Activated naive CD8-positive, alpha-beta T cell treated with anti-CD3 and anti-CD28 coated beads, Interleukin-2, amount 50 U/mL, for 24 hours (primary cell): ENCODE measurements around the gene EPHA3.

Source experiments
- ATAC-seq: fragments of 150-1000 bp; cut with Tn5 transposase; one replicate; pipeline ENCODE4 v1.10.0; 2021
- DNase-seq: peaks from one replicate; pipeline ENCODE4 v3.0.0; 2021
- H3K27ac Mint-ChIP-seq: one replicate; pipeline ENCODE4 v1.8.0; 2021; ENCODE audit warnings: mild to moderate bottlenecking, mixed read lengths
- H3K27me3 Mint-ChIP-seq: one replicate; pipeline ENCODE4 v1.8.0; 2021; ENCODE audit warnings: mixed read lengths
- H3K36me3 Mint-ChIP-seq: one replicate; pipeline ENCODE4 v1.8.0; 2021; ENCODE audit warnings: low read depth, mixed read lengths
- H3K4me1 Mint-ChIP-seq: one replicate; pipeline ENCODE4 v1.8.0; 2021; ENCODE audit warnings: mixed read lengths
- H3K4me3 Mint-ChIP-seq: one replicate; pipeline ENCODE4 v1.8.0; 2021; ENCODE audit warnings: mild to moderate bottlenecking, moderate library complexity, mixed read lengths
- H3K9me3 Mint-ChIP-seq: one replicate; pipeline ENCODE4 v1.8.0; 2021; ENCODE audit warnings: mixed read lengths

Gene EPHA3

GRCh38 chr3:89414270-89414669, 306.8 kb downstream of the EPHA3 start:
- Mint-ChIP-seq H3K4me1 (no peaks in the 10 kb centered on the region), H3K4me3 (no peak overlapping the region), H3K27ac (no peak overlapping the region), H3K27me3 (no peaks in the 10 kb centered on the region), H3K36me3 (no peaks in the 10 kb centered on the region), H3K9me3 (no peaks in the 10 kb centered on the region)
- no peak for DNase-seq
- ATAC-seq = no peak

GRCh38 chr3:89419647-89420241, 312.3 kb downstream of the EPHA3 start:
- Mint-ChIP-seq H3K27ac (no peak overlapping the region), H3K36me3 (no peaks in the 10 kb centered on the region), H3K27me3 (no peaks in the 10 kb centered on the region), H3K4me3 (no peak overlapping the region), H3K4me1 (no peaks in the 10 kb centered on the region), H3K9me3 (peaks cover 4% of the 10 kb centered on the region)
- DNase-seq (no peak), ATAC-seq (no peak)

- H3K36me3 Mint-ChIP-seq = no peaks in the 10 kb centered on the region
- H3K4me1 Mint-ChIP-seq = no peaks in the 10 kb centered on the region
- DNase-seq = no peak
- H3K4me3 Mint-ChIP-seq = no peak overlapping the region
- ATAC-seq = no peak
- no peak overlapping the region for H3K27ac Mint-ChIP-seq
- H3K27me3 Mint-ChIP-seq = no peaks in the 10 kb centered on the region
- peaks cover 7% of the 10 kb centered on the region for H3K9me3 Mint-ChIP-seq
Measured at GRCh38 chr3:89426060-89426459, 318.6 kb downstream of the EPHA3 start.

DNA sequence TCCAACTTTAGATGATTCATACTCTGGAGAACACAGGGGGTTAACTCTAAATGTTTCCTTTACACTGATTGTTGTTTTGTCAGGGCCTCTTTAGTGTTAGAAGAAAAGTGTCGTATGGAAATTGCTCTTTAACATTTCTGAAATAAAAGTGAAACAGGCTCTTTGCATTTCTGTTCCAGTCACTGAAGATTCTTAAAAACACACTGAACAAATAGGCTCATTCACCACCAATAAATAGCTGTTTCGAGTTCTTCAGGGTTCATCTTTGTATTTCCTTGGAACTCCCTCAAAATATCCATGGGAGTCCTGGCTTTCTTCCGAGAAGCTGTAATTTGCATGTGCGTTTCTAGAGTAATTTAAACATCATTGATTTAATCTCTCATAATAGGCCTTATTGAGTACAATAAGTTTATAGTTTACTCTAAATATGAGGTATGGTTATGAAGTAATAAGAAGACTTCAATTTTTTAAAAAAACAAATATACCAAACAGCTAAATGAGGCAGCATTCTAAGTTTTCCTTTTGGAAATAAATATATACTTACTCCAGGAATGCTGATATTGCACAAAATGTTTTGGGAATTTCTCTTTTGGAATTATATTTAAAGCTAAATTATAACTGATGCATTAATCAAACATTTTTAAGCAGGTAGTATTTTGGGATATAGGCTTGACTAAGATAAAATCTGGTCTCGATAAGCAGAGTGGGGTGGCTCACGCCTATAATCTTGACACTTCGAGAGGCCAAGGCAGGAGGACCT, 327.4 kb downstream of the EPHA3 start:
- Mint-ChIP-seq H3K27ac (no peak overlapping the region), H3K27me3 (no peaks in the 10 kb centered on the region), H3K9me3 (peaks cover 5% of the 10 kb centered on the region), H3K4me3 (no peak overlapping the region), H3K4me1 (no peaks in the 10 kb centered on the region), H3K36me3 (no peaks in the 10 kb centered on the region)
- DNase-seq (no peak), ATAC-seq (no peak)

DNA sequence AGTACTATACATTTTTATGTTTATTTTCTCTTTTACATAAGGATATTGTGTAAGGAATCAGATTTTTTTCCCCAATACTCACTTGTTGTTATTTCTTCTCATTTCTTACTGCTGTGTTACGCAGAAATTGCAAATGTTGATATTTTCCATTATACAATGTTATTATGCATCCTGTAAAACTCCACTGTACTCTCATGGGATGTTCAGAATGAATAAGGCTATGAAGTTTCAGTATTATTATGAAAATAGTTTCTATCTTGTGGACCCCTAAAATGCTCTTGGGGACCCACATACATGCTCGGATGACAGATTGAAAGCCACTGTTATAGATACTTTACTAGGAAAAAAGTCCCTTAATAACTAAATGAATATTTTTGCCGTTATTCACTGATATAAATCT, 329.4 kb downstream of the EPHA3 start:
- Mint-ChIP-seq H3K27me3 (no peaks in the 10 kb centered on the region), H3K4me3 (no peak overlapping the region), H3K27ac (no peak overlapping the region), H3K36me3 (no peaks in the 10 kb centered on the region), H3K9me3 (peaks cover 5% of the 10 kb centered on the region), H3K4me1 (no peaks in the 10 kb centered on the region)
- DNase-seq (no peak), ATAC-seq (no peak)

DNA sequence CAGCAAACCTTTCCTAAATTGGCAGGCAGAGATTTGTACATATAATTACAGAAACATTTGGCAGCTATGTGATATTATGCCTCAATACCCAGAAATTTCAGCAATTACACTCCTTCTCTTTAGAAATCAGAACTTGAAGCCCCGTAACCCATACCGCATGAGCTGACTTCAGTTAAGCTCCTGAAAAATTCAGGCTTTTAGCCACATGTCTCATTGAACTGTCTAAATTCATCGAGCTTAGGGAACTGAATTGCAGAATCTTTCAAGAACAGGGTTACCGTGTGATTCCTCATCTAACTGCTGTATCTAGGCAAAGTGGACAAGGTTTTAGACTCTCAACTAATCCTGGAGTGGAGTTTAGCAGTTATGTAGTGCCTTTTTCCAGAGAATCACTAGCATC, 333.0 kb downstream of the EPHA3 start:
- H3K4me3 Mint-ChIP-seq = no peak overlapping the region
- H3K36me3 Mint-ChIP-seq = no peaks in the 10 kb centered on the region
- DNase-seq = no peak
- no peaks in the 10 kb centered on the region for H3K4me1 Mint-ChIP-seq
- no peak for ATAC-seq
- H3K27me3 Mint-ChIP-seq = no peaks in the 10 kb centered on the region
- peaks cover 12% of the 10 kb centered on the region for H3K9me3 Mint-ChIP-seq
- no peak overlapping the region for H3K27ac Mint-ChIP-seq

GRCh38 chr3:89441141-89441540, 333.7 kb downstream of the EPHA3 start:
- DNase-seq (no peak), ATAC-seq (no peak)
- Mint-ChIP-seq H3K9me3 (peaks cover 12% of the 10 kb centered on the region), H3K4me1 (no peaks in the 10 kb centered on the region), H3K36me3 (no peaks in the 10 kb centered on the region), H3K27me3 (no peaks in the 10 kb centered on the region), H3K27ac (no peak overlapping the region), H3K4me3 (no peak overlapping the region)

DNA sequence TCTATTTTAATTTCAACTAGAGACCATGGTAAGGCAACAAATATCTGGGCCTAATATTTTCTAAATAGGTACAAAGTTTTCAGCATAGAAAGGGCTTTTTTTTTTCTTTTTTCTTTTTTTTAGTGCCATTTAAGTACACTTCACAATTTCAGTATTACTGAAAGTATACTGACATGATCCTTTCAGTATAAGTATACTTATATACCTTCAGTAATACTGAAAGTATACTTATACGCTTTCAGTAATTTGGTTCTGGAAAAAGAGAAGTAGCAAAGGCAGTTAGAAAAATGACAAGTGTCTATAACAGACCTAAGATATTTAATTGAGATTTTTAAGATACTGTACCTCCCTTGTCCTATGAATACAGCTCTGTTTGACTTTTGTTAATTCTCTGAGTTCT, 339.2 kb downstream of the EPHA3 start:
- Mint-ChIP-seq H3K36me3 (no peaks in the 10 kb centered on the region), H3K9me3 (peaks cover 14% of the 10 kb centered on the region), H3K27me3 (no peaks in the 10 kb centered on the region), H3K4me1 (no peaks in the 10 kb centered on the region), H3K27ac (no peak overlapping the region), H3K4me3 (no peak overlapping the region)
- DNase-seq (no peak), ATAC-seq (no peak)

- DNase-seq (no peak), ATAC-seq (no peak)
- Mint-ChIP-seq H3K36me3 (no peaks in the 10 kb centered on the region), H3K27me3 (no peaks in the 10 kb centered on the region), H3K9me3 (peaks cover 16% of the 10 kb centered on the region), H3K4me1 (no peaks in the 10 kb centered on the region), H3K4me3 (no peak overlapping the region), H3K27ac (no peak overlapping the region)
Measured at GRCh38 chr3:89447243-89447642, 339.8 kb downstream of the EPHA3 start.

DNA sequence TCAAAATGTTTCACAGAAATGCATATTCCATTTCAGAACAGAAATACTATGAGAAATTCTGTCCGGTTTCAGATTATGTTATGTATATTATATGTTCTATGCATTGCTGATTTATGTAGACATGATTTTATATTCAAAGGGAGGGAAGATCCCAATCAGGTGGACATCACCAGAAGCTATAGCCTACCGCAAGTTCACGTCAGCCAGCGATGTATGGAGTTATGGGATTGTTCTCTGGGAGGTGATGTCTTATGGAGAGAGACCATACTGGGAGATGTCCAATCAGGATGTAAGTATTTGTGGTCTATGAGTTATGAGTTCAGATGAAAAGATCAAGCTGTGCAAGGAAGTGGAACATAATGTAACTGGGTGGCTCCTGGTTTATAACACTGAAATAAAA, 341.7 kb downstream of the EPHA3 start:
- H3K4me1 Mint-ChIP-seq = no peaks in the 10 kb centered on the region
- DNase-seq = no peak
- no peaks in the 10 kb centered on the region for H3K27me3 Mint-ChIP-seq
- H3K27ac Mint-ChIP-seq = no peak overlapping the region
- H3K9me3 Mint-ChIP-seq = peaks cover 9% of the 10 kb centered on the region
- no peaks in the 10 kb centered on the region for H3K36me3 Mint-ChIP-seq
- no peak overlapping the region for H3K4me3 Mint-ChIP-seq
- no peak for ATAC-seq

DNA sequence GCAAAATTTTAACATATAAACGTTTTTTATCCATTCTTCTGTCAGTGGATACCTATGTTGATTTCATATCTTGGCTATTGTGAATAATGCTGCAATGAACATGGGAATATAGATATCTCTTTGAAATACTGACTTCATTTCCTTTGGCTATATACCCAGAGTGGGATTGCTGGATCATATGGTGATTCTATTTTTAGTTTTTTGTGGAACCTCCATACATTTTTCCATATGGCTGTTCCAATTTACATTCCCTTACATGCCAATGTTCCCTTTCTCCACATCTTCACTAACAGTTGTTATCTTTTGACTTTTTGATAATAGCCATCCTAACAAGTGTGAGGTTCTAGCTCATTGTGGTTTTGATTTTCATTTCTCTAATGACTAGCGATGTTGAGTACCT, 344.6 kb downstream of the EPHA3 start:
- DNase-seq = no peak
- Mint-ChIP-seq H3K4me1 (no peaks in the 10 kb centered on the region), H3K9me3 (peaks cover 9% of the 10 kb centered on the region), H3K4me3 (no peak overlapping the region), H3K27ac (no peak overlapping the region), H3K36me3 (no peaks in the 10 kb centered on the region), H3K27me3 (no peaks in the 10 kb centered on the region)
- no peak for ATAC-seq

- Mint-ChIP-seq H3K27ac (no peak overlapping the region), H3K4me3 (no peak overlapping the region), H3K4me1 (no peaks in the 10 kb centered on the region), H3K9me3 (peaks cover 7% of the 10 kb centered on the region), H3K36me3 (no peaks in the 10 kb centered on the region), H3K27me3 (no peaks in the 10 kb centered on the region)
- DNase-seq = no peak
- no peak for ATAC-seq
Measured at GRCh38 chr3:89455240-89455639, 347.8 kb downstream of the EPHA3 start.

DNA sequence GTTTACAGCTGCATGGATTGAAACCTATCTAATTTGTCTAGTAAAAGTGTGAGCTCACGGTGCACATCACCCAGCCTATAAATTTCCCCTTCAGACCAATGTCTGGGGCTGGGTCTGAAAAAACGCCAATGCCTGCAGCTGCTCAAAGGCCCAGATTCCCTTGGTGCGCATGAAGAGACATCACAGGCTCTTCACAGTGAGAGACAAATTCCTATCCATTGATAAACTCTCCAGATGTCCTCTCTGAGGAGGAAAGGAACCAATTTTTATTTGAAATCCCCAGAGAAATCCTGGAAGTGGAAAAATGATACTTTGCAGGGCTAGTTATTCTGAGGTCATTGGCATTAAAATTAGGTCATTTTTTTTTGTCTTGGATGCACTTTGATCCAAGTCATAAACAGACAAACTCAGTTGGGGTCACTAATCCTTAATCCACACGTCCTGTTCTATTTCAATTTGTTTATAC, 360.5 kb downstream of the EPHA3 start:
- ATAC-seq = no peak
- DNase-seq = no peak
- Mint-ChIP-seq H3K4me1 (no peaks in the 10 kb centered on the region), H3K4me3 (no peak overlapping the region), H3K27ac (no peak overlapping the region), H3K36me3 (no peaks in the 10 kb centered on the region), H3K9me3 (peaks cover 9% of the 10 kb centered on the region), H3K27me3 (no peaks in the 10 kb centered on the region)

DNA sequence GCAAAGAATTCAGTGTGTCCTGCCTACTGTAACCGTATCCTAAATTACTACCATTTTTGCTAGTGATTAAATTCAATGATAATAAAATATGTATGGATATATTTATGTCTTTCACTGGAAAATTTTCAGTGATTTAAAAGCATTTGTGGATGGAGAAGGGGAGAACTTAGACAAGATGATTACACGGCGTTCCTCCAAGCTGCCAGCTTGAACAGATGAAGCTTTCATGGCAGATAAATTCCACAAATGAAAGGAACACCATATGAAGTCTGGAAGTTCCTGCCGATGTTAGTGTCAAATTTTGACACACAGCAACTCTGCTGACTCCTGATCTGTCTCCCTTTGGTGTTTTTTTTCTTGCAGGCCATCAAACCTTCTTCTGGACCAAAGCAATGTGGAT, 364.7 kb downstream of the EPHA3 start:
- no peak overlapping the region for H3K27ac Mint-ChIP-seq
- peaks cover 15% of the 10 kb centered on the region for H3K9me3 Mint-ChIP-seq
- ATAC-seq (no peak), DNase-seq (no peak)
- H3K4me3 Mint-ChIP-seq = no peak overlapping the region
- H3K4me1 Mint-ChIP-seq = no peaks in the 10 kb centered on the region
- no peaks in the 10 kb centered on the region for H3K36me3 Mint-ChIP-seq
- no peaks in the 10 kb centered on the region for H3K27me3 Mint-ChIP-seq

- Mint-ChIP-seq H3K27me3 (no peaks in the 10 kb centered on the region), H3K4me1 (no peaks in the 10 kb centered on the region), H3K4me3 (no peak overlapping the region), H3K9me3 (peaks cover 11% of the 10 kb centered on the region), H3K36me3 (no peaks in the 10 kb centered on the region), H3K27ac (no peak overlapping the region)
- no peak for ATAC-seq
- DNase-seq = no peak
Measured at GRCh38 chr3:89474333-89475130, 367.1 kb downstream of the EPHA3 start.
